ENCODE results near the gene CGREF1.

DNA sequence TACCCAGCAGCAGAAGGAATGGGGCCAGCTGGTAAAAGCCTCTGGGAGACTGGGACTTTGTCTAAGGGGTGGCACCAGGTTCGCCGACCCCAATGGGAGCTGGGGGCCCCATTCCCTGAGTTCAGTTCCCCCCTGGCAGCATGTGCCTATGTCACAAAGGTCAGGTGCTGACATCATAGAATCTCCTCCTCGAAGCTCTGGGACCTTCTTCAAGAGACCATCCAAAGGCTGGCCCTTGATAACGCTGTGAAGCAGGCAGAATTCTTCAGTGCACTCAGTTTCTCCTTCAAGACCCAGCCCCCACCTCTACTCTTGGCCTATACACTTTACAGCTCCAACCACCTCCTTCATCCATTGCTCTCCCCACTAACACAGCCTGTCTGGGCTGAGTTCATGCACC is 20.4 kb upstream of the CGREF1 start, which contains the start of gene PRR30:
- TF ChIP-seq, protein P1, sequence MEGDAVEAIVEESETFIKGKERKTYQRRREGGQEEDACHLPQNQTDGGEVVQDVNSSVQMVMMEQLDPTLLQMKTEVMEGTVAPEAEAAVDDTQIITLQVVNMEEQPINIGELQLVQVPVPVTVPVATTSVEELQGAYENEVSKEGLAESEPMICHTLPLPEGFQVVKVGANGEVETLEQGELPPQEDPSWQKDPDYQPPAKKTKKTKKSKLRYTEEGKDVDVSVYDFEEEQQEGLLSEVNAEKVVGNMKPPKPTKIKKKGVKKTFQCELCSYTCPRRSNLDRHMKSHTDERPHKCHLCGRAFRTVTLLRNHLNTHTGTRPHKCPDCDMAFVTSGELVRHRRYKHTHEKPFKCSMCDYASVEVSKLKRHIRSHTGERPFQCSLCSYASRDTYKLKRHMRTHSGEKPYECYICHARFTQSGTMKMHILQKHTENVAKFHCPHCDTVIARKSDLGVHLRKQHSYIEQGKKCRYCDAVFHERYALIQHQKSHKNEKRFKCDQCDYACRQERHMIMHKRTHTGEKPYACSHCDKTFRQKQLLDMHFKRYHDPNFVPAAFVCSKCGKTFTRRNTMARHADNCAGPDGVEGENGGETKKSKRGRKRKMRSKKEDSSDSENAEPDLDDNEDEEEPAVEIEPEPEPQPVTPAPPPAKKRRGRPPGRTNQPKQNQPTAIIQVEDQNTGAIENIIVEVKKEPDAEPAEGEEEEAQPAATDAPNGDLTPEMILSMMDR (IDR thresholded peaks at IDR 0.05), result no peak
- TF ChIP-seq POLR2A (IDR thresholded peaks at IDR 0.05), result no peak
